GM19351 (cell line): ENCODE results near the gene DGKE.

Experiments
- ATAC-seq: cut with Tn5 transposase; IDR thresholded peaks from one replicate; pipeline ENCODE4 v1.9.1; 2021; ENCODE audit warnings: mild to moderate bottlenecking, moderate library complexity; ENCODE audit not compliant: unreplicated experiment

Gene DGKE

GRCh38 chr17:56833809-56834379 lies at the start of gene DGKE, which contains the start of gene C17orf67:
DGKE (plus strand) TSS chr17:56834151; CDS start chr17:56834796, 645 bp downstream.
C17orf67 (minus strand) TSS chr17:56833920; CDS start chr17:56815810, 18,110 bp downstream.
- peak; percentile 67 for ATAC-seq

- no peak for ATAC-seq
Measured at GRCh38 chr17:56785405-56785804, 48.5 kb upstream of the DGKE start.

GRCh38 chr17:56785997-56786680 lies 47.8 kb upstream of the DGKE start:
- ATAC-seq, result no peak

- ATAC-seq, result peak; percentile 87
Measured at GRCh38 chr17:56786989-56787482, 46.9 kb upstream of the DGKE start.

GRCh38 chr17:56792267-56792666 lies 41.7 kb upstream of the DGKE start:
- no peak for ATAC-seq

GRCh38 chr17:56793531-56793930 lies 40.4 kb upstream of the DGKE start:
- ATAC-seq, result no peak

GRCh38 chr17:56793957-56794356 lies 40.0 kb upstream of the DGKE start:
- ATAC-seq, result no peak

- ATAC-seq, result no peak
Measured at GRCh38 chr17:56795221-56795865, 38.6 kb upstream of the DGKE start.

GRCh38 chr17:56796536-56796935 lies 37.4 kb upstream of the DGKE start:
- no peak for ATAC-seq

GRCh38 chr17:56798916-56799315 lies 35.0 kb upstream of the DGKE start:
- ATAC-seq, result no peak

- no peak for ATAC-seq
Measured at GRCh38 chr17:56801459-56802178, 32.3 kb upstream of the DGKE start.

- no peak for ATAC-seq
Measured at GRCh38 chr17:56803071-56803470, 30.9 kb upstream of the DGKE start.

- ATAC-seq, result no peak
Measured at GRCh38 chr17:56804454-56804853, 29.5 kb upstream of the DGKE start.

GRCh38 chr17:56806949-56807348 lies 27.0 kb upstream of the DGKE start:
- no peak for ATAC-seq

GRCh38 chr17:56807723-56808122 lies 26.2 kb upstream of the DGKE start:
- no peak for ATAC-seq

GRCh38 chr17:56808503-56808902 lies 25.4 kb upstream of the DGKE start:
- no peak for ATAC-seq

GRCh38 chr17:56809106-56809819 lies 24.7 kb upstream of the DGKE start:
- no peak for ATAC-seq

GRCh38 chr17:56809820-56810179 lies 24.2 kb upstream of the DGKE start:
- no peak for ATAC-seq

GRCh38 chr17:56810343-56810742 lies 23.6 kb upstream of the DGKE start:
- no peak for ATAC-seq

GRCh38 chr17:56810891-56811775 lies 22.8 kb upstream of the DGKE start:
- ATAC-seq, result no peak
